ENCODE measurements around the gene SLC37A3.
"Not testable (repeated sequence)": the region's sequence is repeated elsewhere in the genome, so short reads cannot be mapped to it uniquely, and the experiment has no call there.

Gene SLC37A3

GRCh38 chr7:140347218-140347617, 51.1 kb downstream of the SLC37A3 start:
- Mint-ChIP-seq H3K4me1 (ENCODE audit: low read depth) (peaks cover 2% of the 10 kb centered on the region), H3K36me3 (ENCODE audit: low read depth) (peaks cover 85% of the 10 kb centered on the region), H3K4me3 (no peak overlapping the region), H3K9me3 (no peaks in the 10 kb centered on the region), H3K27me3 (no peaks in the 10 kb centered on the region), H3K27ac (no peak overlapping the region)
- DNase-seq, result no peak

GRCh38 chr7:140345426-140345825, 52.9 kb downstream of the SLC37A3 start:
- H3K4me3 Mint-ChIP-seq, result no peak overlapping the region
- DNase-seq, result no peak
- H3K4me1 Mint-ChIP-seq (ENCODE audit: low read depth), result peaks cover 2% of the 10 kb centered on the region
- H3K36me3 Mint-ChIP-seq (ENCODE audit: low read depth), result peaks cover 88% of the 10 kb centered on the region
- H3K27me3 Mint-ChIP-seq, result no peaks in the 10 kb centered on the region
- no peaks in the 10 kb centered on the region for H3K9me3 Mint-ChIP-seq
- H3K27ac Mint-ChIP-seq, result no peak overlapping the region

GRCh38 chr7:140342727-140343514, 55.4 kb downstream of the SLC37A3 start:
- DNase-seq, result no peak

GRCh38 chr7:140338959-140339358, 59.4 kb downstream of the SLC37A3 start:
- H3K27me3 Mint-ChIP-seq; H3K9me3 Mint-ChIP-seq; H3K4me1 Mint-ChIP-seq (ENCODE audit: low read depth); H3K4me3 Mint-ChIP-seq; H3K27ac Mint-ChIP-seq; DNase-seq: not testable (repeated sequence)
- peaks cover 85% of the 10 kb centered on the region for H3K36me3 Mint-ChIP-seq (ENCODE audit: low read depth)

More at GRCh38 chr7:140342727-140343514, 55.4 kb downstream of the SLC37A3 start:
- Mint-ChIP-seq H3K27ac (no peak overlapping the region), H3K4me1 (ENCODE audit: low read depth) (no peaks in the 10 kb centered on the region), H3K9me3 (no peaks in the 10 kb centered on the region), H3K36me3 (ENCODE audit: low read depth) (peaks cover 80% of the 10 kb centered on the region), H3K4me3 (no peak overlapping the region), H3K27me3 (no peaks in the 10 kb centered on the region)

- Mint-ChIP-seq H3K36me3 (ENCODE audit: low read depth) (peaks cover 61% of the 10 kb centered on the region), H3K27ac (no peak overlapping the region), H3K4me1 (ENCODE audit: low read depth) (no peaks in the 10 kb centered on the region), H3K4me3 (no peak overlapping the region), H3K9me3 (no peaks in the 10 kb centered on the region), H3K27me3 (no peaks in the 10 kb centered on the region)
- DNase-seq, result no peak
These were observed 63.8 kb downstream of the SLC37A3 start for GRCh38 chr7:140334341-140335057.

GRCh38 chr7:140333686-140334085, 64.6 kb downstream of the SLC37A3 start:
- no peaks in the 10 kb centered on the region for H3K4me1 Mint-ChIP-seq (ENCODE audit: low read depth)
- no peaks in the 10 kb centered on the region for H3K27me3 Mint-ChIP-seq
- peaks cover 56% of the 10 kb centered on the region for H3K36me3 Mint-ChIP-seq (ENCODE audit: low read depth)
- no peak overlapping the region for H3K4me3 Mint-ChIP-seq
- H3K9me3 Mint-ChIP-seq, result no peaks in the 10 kb centered on the region
- DNase-seq, result no peak
- H3K27ac Mint-ChIP-seq, result no peak overlapping the region

- Mint-ChIP-seq H3K27ac (no peak overlapping the region), H3K27me3 (no peaks in the 10 kb centered on the region), H3K9me3 (no peaks in the 10 kb centered on the region), H3K36me3 (ENCODE audit: low read depth) (peaks cover 54% of the 10 kb centered on the region), H3K4me1 (ENCODE audit: low read depth) (no peaks in the 10 kb centered on the region), H3K4me3 (no peak overlapping the region)
- DNase-seq, result no peak
These were observed 65.1 kb downstream of the SLC37A3 start for GRCh38 chr7:140333223-140333622.

GRCh38 chr7:140330595-140330994, 67.7 kb downstream of the SLC37A3 start:
- H3K27me3 Mint-ChIP-seq, result no peaks in the 10 kb centered on the region
- H3K4me3 Mint-ChIP-seq, result no peak overlapping the region
- H3K9me3 Mint-ChIP-seq, result no peaks in the 10 kb centered on the region
- peaks cover 37% of the 10 kb centered on the region for H3K36me3 Mint-ChIP-seq (ENCODE audit: low read depth)
- no peak for DNase-seq
- H3K4me1 Mint-ChIP-seq (ENCODE audit: low read depth), result no peaks in the 10 kb centered on the region
- H3K27ac Mint-ChIP-seq, result no peak overlapping the region

- Mint-ChIP-seq H3K4me1 (ENCODE audit: low read depth) (no peaks in the 10 kb centered on the region), H3K36me3 (ENCODE audit: low read depth) (peaks cover 32% of the 10 kb centered on the region), H3K27me3 (no peaks in the 10 kb centered on the region), H3K4me3 (no peak overlapping the region), H3K9me3 (no peaks in the 10 kb centered on the region), H3K27ac (no peak overlapping the region)
- no peak for DNase-seq
These were observed 68.2 kb downstream of the SLC37A3 start for GRCh38 chr7:140330128-140330527.

GRCh38 chr7:140327261-140327661, 71.1 kb downstream of the SLC37A3 start:
- Mint-ChIP-seq H3K36me3 (ENCODE audit: low read depth) (peaks cover 5% of the 10 kb centered on the region), H3K27me3 (no peaks in the 10 kb centered on the region), H3K27ac (no peak overlapping the region), H3K9me3 (no peaks in the 10 kb centered on the region), H3K4me3 (no peak overlapping the region), H3K4me1 (ENCODE audit: low read depth) (no peaks in the 10 kb centered on the region)
- no peak for DNase-seq

- H3K27me3 Mint-ChIP-seq, result no peaks in the 10 kb centered on the region
- H3K36me3 Mint-ChIP-seq (ENCODE audit: low read depth), result no peaks in the 10 kb centered on the region
- H3K4me1 Mint-ChIP-seq (ENCODE audit: low read depth), result no peaks in the 10 kb centered on the region
- DNase-seq, result peak; percentile 58
- no peaks in the 10 kb centered on the region for H3K9me3 Mint-ChIP-seq
- no peak overlapping the region for H3K4me3 Mint-ChIP-seq
- no peak overlapping the region for H3K27ac Mint-ChIP-seq
These were observed 72.0 kb downstream of the SLC37A3 start for GRCh38 chr7:140326116-140326928.

GRCh38 chr7:140325600-140325999, 72.7 kb downstream of the SLC37A3 start:
- no peaks in the 10 kb centered on the region for H3K27me3 Mint-ChIP-seq
- H3K4me3 Mint-ChIP-seq, result no peak overlapping the region
- H3K36me3 Mint-ChIP-seq (ENCODE audit: low read depth), result no peaks in the 10 kb centered on the region
- H3K9me3 Mint-ChIP-seq, result no peaks in the 10 kb centered on the region
- DNase-seq, result no peak
- no peak overlapping the region for H3K27ac Mint-ChIP-seq
- no peaks in the 10 kb centered on the region for H3K4me1 Mint-ChIP-seq (ENCODE audit: low read depth)

GRCh38 chr7:140324714-140325113, 73.6 kb downstream of the SLC37A3 start:
- Mint-ChIP-seq H3K9me3 (no peaks in the 10 kb centered on the region), H3K27me3 (no peaks in the 10 kb centered on the region), H3K36me3 (ENCODE audit: low read depth) (no peaks in the 10 kb centered on the region), H3K4me1 (ENCODE audit: low read depth) (peaks cover 2% of the 10 kb centered on the region), H3K4me3 (no peak overlapping the region), H3K27ac (no peak overlapping the region)
- no peak for DNase-seq

- Mint-ChIP-seq H3K4me3 (no peak overlapping the region), H3K27ac (no peak overlapping the region), H3K27me3 (no peaks in the 10 kb centered on the region), H3K9me3 (no peaks in the 10 kb centered on the region), H3K4me1 (ENCODE audit: low read depth) (peaks cover 6% of the 10 kb centered on the region), H3K36me3 (ENCODE audit: low read depth) (no peaks in the 10 kb centered on the region)
- DNase-seq, result no peak
These were observed 75.6 kb downstream of the SLC37A3 start for GRCh38 chr7:140322759-140323158.

Data from activated T-cell treated with anti-CD3 and anti-CD28 coated beads, Interleukin-2, amount 50 U/mL, for 24 hours (primary cell).